Measurements from ENCODE around the gene ERICH4. TPM values are rescaled to one million over a fixed set of nuclear protein-coding genes. Genes with fewer than 3 reads are reported as not detected.

The ERICH4 gene
- total and polyA plus RNA-seq, 7 donors, result not detected

GRCh38 chr19:41398598-41398997 lies 44.4 kb upstream of the ERICH4 start:
- Histone ChIP-seq H3K4me1 (peaks cover 0 to 35% (median 26%) of the 10 kb centered on the region in 4 donors), H3K36me3 (peaks cover 0 to 11% (median 0%) of the 10 kb centered on the region in 4 donors), H3K4me3 (peak overlapping the region; percentile 82 to 93 (median 87)), H3K27me3 (no peaks in the 10 kb centered on the region), H3K9me3 (no peaks in the 10 kb centered on the region), H3K27ac (peak overlapping the region in 1 of 4 donors; percentile 87)
- no peak for TF ChIP-seq POLR2A (IDR thresholded peaks at IDR 0.05)
- intact Hi-C loops (cut with DNase I), result no loop called here
- WGBS, 2 donors, result 44 to 51% methylated on average over 3 of the region's 3 CpGs
- DNase-seq, result no peak

GRCh38 chr19:41399091-41399490 lies 43.9 kb upstream of the ERICH4 start:
- Histone ChIP-seq H3K27ac (no peak overlapping the region), H3K4me3 (peak overlapping the region in 2 of 4 donors; percentile 83 to 91), H3K4me1 (peaks cover 0 to 35% (median 26%) of the 10 kb centered on the region in 4 donors), H3K9me3 (no peaks in the 10 kb centered on the region), H3K27me3 (no peaks in the 10 kb centered on the region), H3K36me3 (peaks cover 0 to 14% (median 0%) of the 10 kb centered on the region in 4 donors)
- intact Hi-C loops (cut with DNase I), result no loop called here
- no peak for DNase-seq
- 82 to 84% methylated on average over 3 of the region's 3 CpGs for WGBS, 2 donors
- TF ChIP-seq EP300 (IDR thresholded peaks at IDR 0.05) (no peak), POLR2A (IDR thresholded peaks at IDR 0.05) (no peak), POLR2AphosphoS5 (IDR thresholded peaks at IDR 0.05) (no peak), CTCF (IDR thresholded peaks at IDR 0.05) (no peak)

- peaks cover 0 to 35% (median 26%) of the 10 kb centered on the region in 4 donors for H3K4me1 ChIP-seq
- H3K27ac ChIP-seq, result no peak overlapping the region
- WGBS, 2 donors, result 93% methylated on average over 2 of the region's 2 CpGs
- no peak overlapping the region for H3K4me3 ChIP-seq
- no peak for DNase-seq
- peaks cover 0 to 14% (median 0%) of the 10 kb centered on the region in 4 donors for H3K36me3 ChIP-seq
- TF ChIP-seq EP300 (IDR thresholded peaks at IDR 0.05) (no peak), POLR2A (IDR thresholded peaks at IDR 0.05) (no peak), POLR2AphosphoS5 (IDR thresholded peaks at IDR 0.05) (no peak), CTCF (IDR thresholded peaks at IDR 0.05) (no peak)
- H3K27me3 ChIP-seq, result no peaks in the 10 kb centered on the region
- intact Hi-C loops (cut with DNase I), result no loop called here
- no peaks in the 10 kb centered on the region for H3K9me3 ChIP-seq
Measured at GRCh38 chr19:41399525-41399924, 43.4 kb upstream of the ERICH4 start.

- Histone ChIP-seq H3K27me3 (no peaks in the 10 kb centered on the region), H3K4me3 (no peak overlapping the region), H3K4me1 (peaks cover 0 to 28% (median 20%) of the 10 kb centered on the region in 4 donors), H3K9me3 (no peaks in the 10 kb centered on the region), H3K27ac (no peak overlapping the region), H3K36me3 (peaks cover 0 to 14% (median 0%) of the 10 kb centered on the region in 4 donors)
- no peak for TF ChIP-seq POLR2A (IDR thresholded peaks at IDR 0.05)
- no peak for TF ChIP-seq POLR2AphosphoS5 (IDR thresholded peaks at IDR 0.05)
- no peak for TF ChIP-seq EP300 (IDR thresholded peaks at IDR 0.05)
- TF ChIP-seq CTCF (IDR thresholded peaks at IDR 0.05), result no peak
- intact Hi-C loops (cut with DNase I), result no loop called here
- no peak for DNase-seq
- 78 to 86% methylated on average over 4 of the region's 4 CpGs for WGBS, 2 donors
Measured at GRCh38 chr19:41401483-41401882, 41.5 kb upstream of the ERICH4 start.

GRCh38 chr19:41402010-41402409 lies 40.9 kb upstream of the ERICH4 start:
- no peaks in the 10 kb centered on the region for H3K9me3 ChIP-seq
- TF ChIP-seq POLR2AphosphoS5 (IDR thresholded peaks at IDR 0.05) (no peak), POLR2A (IDR thresholded peaks at IDR 0.05) (no peak), EP300 (IDR thresholded peaks at IDR 0.05) (no peak), CTCF (IDR thresholded peaks at IDR 0.05) (no peak)
- no peaks in the 10 kb centered on the region for H3K27me3 ChIP-seq
- DNase-seq, result no peak
- peaks cover 0 to 14% (median 0%) of the 10 kb centered on the region in 4 donors for H3K36me3 ChIP-seq
- no peak overlapping the region for H3K27ac ChIP-seq
- WGBS, 2 donors, result 73 to 81% methylated on average over 3 of the region's 3 CpGs
- no peak overlapping the region for H3K4me3 ChIP-seq
- peaks cover 0 to 22% (median 15%) of the 10 kb centered on the region in 4 donors for H3K4me1 ChIP-seq
- intact Hi-C loops (cut with DNase I), result no loop called here
